HG03060 (cell line): ENCODE data around the gene UGT1A9.
"Not testable (repeated sequence)": the region's sequence is repeated elsewhere in the genome, so short reads cannot be mapped to it uniquely, and the experiment has no call there.

Source experiments
- ATAC-seq: cut with Tn5 transposase; IDR thresholded peaks from one replicate; pipeline ENCODE4 v1.9.1; 2021; ENCODE audit warnings: low read depth, moderate number of reproducible peaks; ENCODE audit not compliant: unreplicated experiment

The UGT1A9 gene

DNA sequence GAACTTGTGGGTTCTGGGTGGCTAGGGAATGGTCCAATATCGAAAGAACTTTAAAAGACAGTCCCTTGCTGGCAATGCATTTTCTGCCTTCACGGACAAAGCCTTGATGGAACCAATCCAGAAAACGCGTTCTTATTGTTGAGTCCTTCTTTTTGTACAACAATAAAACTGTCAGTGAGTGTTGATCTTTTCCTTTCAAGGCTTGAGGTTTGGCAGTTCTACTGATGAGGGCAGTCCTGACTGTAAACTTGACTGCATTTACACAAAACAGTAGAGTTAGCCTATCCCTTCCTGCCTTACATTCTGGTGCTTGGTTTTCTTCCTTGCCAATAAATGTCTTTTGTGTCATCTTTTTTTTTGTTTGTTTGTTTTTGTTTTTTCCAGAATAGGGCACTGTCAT is 7.5 kb downstream of the UGT1A9 start:
- ATAC-seq: no peak

DNA sequence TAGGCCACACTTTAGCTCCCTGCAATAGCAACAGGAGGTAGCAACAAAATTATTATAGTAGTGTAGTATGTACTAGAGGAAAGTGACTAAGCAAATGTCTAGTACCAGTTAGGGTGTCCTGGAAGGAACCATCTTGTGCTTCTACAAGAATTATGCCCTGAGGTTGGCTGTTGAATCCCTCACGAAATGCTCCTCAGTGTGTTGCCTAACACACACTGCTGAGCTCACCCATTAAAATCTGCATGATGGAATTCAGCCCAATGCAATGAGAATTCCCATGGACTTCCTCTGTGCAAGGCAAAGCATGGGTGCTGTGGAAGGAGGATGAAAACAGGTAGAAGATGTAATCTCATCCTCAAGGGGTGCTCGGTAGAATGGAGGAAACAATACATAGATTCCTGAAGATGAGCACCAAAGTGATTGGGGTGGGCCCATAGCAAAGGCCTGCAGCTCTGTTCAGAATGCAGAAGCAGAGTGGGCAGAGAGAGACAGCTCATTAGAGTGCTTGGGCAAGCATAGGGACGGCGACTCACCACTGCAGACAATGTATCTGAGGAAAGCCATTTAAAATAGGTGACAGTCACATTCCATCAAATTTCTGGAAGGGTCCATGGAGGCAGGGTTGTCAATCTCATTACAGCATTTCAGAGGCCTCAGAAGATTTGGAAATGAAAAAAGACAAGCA is 8.8 kb downstream of the UGT1A9 start:
- ATAC-seq: no peak

DNA sequence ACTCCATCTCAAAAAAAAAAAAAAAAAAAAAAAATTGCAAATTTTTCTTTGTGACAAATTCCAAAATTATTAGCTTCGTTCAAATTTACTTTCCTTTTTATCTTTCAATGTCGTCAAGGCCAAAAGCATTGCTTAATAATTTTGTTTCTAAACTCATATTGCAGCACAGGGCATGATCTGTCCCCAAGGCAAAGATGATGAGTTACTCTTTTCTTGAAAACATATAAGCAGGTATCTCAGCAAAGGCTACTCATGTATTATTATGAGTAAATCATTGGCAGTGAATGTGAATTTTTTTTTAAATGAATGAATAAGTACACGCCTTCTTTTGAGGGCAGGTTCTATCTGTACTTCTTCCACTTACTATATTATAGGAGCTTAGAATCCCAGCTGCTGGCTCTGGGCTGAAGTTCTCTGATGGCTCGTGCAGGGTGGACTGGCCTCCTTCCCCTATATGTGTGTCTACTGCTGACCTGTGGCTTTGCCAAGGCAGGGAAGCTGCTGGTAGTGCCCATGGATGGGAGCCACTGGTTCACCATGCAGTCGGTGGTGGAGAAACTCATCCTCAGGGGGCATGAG is 9.9 kb downstream of the UGT1A9 start, which contains the start of gene UGT1A7:
Gene UGT1A7 (plus strand): TSS at position 381 of the 579 bp plus-strand sequence. CDS start 37 bp downstream, at position 418.
- no peak for ATAC-seq

DNA sequence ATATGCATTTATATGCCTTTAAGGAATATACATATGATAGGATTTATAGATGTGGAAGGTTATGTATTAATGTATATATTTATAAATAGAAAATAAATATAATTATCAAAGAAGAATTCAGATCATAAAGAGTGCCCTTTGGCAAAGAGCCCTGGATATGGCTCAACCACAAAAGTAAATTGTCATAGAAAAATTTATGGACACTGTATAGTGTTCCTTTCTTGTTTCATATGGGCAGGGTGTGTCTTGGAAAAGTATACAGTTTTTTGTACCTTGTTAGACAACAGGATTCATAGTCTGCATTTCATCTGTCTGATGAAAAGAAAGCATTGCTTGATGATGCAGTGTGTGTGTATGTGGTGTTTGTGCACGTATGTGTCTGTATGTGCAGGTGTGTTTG is 12.9 kb downstream of the UGT1A9 start:
- no peak for ATAC-seq

DNA sequence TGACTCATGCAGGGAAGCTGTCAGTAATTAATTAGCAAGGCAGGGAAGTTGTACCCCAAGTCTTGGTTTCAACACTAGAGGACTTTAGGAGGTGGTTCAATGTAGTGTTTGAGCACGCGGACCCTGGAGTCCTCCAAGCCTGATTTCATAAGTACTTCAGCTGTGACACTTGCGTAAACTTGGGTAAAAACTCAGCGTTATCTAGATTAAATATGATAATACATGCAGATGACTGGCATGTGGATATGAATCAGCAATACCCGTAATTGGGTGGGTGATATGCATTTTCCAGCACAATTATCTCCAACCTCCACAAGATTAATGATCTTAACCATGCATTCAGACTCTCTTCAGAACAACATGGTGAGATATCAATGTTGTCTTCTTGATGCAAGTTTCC is 15.2 kb downstream of the UGT1A9 start:
- ATAC-seq: no peak

DNA sequence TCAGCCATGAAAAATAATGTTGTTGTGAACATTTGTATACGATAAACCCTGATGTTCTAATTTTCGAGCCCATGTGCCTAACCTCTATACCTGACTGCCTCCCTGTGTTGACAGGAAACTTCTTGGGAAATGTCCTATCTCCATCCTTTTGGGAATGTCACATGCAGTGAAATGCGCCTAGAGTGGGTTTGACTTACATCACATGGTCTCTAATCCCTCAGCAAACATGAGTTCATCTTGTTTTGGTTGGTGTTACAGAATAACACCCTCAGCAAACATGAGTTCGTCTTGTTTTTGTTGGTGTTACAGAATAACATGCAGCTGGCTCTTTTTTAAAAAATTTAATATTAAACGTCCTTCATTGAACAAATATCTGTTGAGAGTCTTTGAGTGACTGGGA is 16.6 kb downstream of the UGT1A9 start:
- no peak for ATAC-seq

DNA sequence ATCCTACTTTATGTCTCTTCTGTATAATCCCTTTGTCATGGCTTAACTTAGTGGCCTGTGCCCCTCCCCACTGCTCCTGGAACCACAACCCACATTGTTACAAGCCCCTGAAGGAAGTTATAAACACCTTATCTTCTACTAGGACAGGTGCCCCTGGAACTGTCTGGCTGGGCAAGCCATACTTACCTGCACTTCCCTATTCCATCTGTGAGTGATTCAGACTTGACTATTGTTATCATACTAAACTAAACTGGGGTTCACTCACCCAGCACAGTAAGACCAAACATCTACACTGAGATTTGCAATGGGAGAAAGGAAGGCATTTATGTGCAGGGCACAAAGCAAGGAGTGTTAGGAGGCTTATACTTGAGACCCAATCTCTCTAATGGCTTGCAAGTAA is 17.3 kb downstream of the UGT1A9 start:
- ATAC-seq: no peak

DNA sequence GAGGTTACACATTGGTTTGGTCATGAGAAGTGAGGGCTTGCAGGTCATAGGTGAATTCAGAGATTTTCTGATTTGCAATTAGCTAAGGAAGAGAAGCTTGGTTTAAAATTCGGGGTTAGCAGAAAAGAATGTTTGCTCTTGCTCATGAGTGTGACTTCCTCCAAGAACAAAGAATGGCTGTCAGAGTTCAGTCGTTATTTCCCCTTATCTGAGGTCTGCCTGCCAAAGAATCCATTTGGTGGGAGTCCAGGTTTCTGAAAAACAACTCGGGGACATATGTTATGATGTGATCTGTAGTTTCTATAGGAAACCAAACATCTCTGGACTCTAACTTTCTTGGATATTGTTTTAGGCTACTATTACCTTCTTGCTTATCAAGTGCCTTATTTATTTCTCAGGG is 17.8 kb downstream of the UGT1A9 start:
- ATAC-seq: no peak

DNA sequence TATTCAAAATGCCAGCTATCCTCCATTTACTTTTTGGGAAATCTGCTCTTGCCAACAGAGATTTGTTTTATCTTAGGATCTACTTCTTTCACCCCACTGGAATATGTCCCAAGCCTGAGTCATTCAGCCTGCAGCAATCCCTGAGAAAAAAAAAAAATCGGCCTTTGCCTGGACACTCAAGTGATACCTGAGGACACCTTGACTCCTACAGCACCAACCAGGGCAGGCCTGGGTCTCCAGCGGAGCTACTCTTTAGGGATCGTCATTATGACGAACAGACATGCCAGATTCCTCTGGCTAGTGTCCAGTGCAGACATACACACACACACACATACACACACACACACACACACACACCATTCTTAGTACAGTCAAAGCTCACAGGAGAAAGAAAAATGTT is 18.7 kb downstream of the UGT1A9 start:
- ATAC-seq: no peak

DNA sequence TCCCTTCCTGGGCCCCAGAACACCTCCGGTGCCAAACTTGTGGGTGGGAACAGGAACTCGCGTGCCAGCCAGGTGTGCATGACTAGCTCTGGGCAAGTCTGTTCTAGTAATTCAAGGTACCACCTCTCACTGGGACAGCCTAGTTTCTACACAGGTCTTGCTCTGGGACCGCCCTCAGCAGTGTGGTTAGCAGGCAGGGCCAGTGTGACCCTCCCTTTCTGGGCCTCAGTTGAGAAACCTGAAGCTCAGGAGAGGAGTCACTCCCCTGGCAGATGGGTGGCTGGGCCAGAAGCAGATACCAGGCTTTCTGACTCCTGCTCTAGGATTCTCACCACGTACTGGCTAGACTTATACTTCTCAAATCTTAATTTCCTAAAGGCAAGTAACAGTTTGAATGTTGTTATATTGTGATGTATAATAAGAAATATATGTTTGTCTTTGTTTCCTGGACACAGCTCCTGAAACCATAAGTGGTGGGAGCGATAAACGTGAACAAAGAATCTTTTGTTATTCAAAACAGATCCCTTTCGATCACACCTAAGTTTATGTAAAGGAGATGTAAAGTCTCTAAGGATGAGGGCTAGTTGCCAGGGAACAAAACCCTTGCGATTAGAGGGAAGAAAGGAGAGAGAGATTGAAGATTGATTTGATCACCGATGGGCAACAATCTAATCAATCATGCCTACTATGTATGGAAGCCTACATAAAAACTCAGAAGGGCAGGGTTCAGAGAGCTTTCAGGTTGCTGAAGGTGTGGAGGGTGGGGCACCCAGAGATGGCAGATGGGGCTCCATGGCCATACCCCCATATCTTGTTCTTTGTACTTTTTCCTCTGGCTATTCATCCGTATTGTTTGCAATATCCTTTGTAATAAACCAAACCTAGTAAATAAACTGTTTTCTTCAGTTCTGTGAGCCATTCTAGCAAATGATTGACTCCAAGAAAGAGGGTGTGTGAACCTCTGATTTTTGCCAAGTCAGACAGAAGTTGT is 20.0 kb downstream of the UGT1A9 start:
- ATAC-seq: no peak

DNA sequence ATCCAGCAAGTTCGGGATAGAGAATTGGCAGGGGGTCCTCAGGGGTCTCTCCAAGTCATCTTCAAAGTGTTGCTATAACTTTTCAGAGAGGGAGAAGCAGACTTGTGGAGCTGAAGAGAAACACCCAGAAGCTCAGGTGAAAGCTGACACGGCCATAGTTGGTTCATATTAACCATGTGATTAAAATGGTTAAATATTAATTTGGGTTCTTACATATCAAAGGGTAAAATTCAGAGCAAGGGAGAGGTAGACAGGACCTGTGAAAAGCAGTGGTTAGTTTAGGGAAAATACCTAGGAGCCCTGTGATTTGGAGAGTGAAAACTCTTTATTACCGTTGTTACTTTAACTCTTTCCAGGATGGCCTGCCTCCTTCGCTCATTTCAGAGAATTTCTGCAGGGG is 20.9 kb downstream of the UGT1A9 start, which contains the start of gene UGT1A6:
Gene UGT1A6 (plus strand): TSS at position 243 of the 400 bp plus-strand sequence. CDS start 115 bp downstream, at position 358.
- ATAC-seq: no peak

DNA sequence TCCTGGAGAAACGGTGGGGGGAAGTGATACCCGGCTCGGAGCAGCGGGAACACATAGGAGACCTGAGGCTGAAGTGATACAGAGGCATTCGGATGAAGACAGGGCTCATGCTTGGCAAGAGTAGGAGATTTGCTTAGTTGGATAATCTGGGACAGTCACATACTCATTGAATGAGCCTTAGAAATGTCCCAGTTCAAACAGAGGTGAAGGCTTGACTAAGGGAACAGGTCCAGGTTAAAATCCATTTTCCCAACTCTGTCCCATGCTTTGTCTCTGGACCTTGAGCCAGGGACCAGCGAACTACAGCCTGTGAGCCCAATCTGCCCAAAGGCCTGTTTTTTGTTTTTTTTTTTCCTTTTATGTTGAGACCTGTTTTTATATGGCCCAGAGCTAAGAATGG is 22.3 kb downstream of the UGT1A9 start:
- no peak for ATAC-seq

DNA sequence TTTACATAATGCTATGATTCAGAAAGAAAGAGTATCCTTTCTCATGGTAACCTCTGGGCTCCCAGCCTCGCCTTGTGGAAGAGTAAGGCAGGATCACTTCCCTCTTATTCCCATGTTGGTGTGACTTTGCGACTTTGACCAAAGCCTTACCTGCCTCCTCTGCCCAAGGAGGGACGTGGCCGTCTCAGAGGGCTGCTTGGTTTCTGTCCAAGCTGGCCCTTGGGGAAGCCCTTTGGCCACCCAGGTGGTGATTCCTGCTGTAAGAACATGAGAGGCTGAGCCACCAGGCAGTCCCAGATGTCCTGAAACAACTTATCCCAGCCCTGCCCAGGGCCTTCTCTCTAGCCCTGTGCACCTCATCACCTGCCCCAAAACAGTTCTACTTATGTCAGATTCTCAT is 27.0 kb downstream of the UGT1A9 start:
- ATAC-seq: no peak

DNA sequence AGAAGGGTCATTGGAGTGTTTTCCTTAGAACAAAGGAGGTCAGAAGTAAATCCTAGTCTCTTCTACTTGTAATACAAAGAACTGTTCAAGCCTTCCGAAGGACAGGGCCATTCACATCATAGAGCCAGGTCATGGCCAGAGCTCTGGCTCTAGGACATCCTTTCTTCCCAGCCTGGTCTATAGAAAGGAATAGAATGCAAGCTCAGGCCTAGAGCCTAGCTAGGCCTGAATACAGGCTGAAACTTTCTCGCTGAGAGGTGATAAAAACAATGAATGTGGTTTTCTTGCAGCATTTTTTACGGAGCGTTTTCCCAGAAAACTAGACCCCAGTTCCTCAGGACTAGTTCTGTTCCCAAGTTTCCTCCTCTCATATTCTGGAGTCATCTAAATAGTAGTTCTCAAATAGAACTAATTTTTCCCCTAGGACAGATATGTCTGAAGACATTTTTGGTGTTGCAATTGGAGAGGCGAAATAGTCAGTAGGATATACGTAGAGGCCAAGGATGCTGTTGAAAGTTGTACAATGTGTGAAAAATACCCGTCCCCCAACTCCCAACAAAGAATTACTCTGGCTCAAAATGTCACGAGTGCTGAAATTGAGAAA is 27.8 kb downstream of the UGT1A9 start:
- no peak for ATAC-seq

DNA sequence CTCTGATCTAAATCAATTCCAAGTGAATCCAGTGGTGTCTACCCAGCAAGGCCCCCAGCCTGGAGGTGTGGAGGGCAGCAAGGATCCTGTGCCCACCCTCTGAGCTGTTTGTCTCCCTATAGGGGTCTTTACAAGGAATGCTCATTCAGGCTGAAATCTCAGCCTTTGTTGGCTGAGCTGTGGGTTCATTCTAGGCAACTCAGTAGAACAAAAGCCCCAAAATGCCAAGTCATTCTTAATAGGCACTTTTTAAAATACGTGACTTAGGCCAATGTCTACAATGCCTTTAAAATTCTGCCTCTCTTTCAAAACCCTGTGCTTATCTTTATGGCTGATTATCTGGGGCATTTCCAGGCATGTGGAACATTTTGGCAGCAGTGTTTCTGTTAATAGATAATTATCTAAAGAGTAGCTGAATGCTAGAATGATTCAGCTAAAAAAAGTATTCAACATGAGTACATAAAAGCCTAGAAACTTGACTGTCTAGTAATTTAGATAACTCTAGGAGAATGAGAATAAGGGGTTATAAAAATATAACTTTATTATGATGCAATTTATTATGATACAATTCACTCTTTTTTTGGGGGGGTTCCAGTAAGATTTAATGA is 28.4 kb downstream of the UGT1A9 start:
- no peak for ATAC-seq

DNA sequence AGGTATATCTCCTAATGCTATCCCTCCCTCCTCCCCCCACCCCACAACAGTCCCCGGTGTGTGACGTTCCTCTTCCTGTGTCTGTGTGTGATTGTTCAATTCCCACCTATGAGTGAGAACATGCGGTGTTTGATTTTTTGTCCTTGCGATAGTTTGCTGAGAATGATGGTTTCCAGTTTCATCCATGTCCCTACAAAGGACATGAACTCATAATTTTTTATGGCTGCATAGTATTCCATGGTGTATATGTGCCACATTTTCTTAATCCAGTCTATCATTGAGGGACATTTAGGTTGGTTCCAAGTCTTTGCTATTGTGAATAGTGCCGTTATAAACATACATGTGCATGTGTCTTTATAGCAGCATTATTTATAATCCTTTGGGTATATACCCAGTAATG is 29.1 kb downstream of the UGT1A9 start:
- not testable (repeated sequence) for ATAC-seq

DNA sequence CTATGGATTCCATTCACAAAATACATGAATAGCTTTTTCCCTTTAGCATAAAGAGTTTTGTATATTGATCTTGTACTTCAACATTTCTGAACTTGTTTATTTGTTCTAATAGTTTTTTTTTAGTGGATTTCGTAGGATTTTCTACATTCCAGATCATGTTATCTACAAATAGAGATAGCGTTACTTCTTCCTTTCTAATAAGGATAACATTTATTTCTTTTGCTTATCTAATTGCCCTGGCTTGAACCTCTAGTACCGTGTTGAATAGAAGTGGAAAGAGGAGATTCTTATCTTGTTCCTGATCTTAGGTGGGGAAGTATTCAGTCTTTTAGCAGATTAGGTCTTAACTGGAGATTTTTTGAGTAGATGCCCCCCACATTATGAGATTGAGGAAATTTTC is 30.5 kb downstream of the UGT1A9 start:
- ATAC-seq: no peak

DNA sequence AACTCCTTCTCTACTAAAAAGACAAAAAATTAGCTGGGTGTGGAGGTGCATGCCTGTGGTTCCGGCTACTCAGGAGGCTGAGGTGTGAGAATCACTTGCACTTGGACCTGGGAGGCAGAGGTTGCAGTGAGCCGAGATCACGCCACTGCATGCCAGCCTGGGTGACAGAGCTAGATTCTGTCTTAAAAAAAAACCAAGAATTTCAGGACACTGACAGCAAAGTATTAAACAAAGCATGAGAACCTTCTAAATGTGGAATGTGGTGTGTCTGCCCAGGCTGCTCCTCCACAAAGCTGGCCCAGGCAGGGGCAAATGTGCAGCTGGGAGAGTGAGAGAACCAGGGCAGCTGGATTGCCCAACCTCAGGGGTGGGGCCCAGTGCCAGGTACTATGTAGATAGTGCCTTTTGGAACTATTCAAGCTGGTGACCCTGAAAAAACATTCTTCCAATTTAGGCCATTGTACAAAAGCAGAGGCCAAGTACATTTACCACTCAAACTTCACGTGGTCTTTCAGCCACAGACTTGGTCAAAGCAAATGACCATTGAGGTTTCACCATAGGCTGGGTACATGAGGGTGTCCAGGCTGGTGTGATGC is 34.3 kb downstream of the UGT1A9 start:
- ATAC-seq: no peak

DNA sequence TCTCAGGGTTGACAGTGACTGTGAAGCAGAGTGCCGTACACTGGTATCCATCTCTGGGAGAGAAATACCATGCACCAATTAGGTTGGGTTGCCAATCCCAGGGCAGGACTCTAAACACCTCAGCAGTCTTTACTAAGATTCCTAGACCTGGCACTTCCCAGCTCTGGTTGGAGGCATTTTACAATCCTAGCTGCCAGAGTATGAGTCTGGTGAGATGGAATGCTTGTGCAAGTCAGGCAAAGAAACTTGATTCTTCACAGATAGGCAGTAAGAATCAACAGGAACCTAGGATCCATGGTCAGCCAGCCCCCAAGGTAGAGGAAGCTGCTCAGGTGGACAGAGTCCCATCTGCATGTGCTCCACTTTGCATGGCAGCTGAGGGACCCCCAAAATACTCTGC is 35.0 kb downstream of the UGT1A9 start:
- ATAC-seq: no peak
